ENCODE data around the gene THAP3.
"Not testable (repeated sequence)": the region's sequence is repeated elsewhere in the genome, so short reads cannot be mapped to it uniquely, and the experiment has no call there.

The THAP3 gene

DNA sequence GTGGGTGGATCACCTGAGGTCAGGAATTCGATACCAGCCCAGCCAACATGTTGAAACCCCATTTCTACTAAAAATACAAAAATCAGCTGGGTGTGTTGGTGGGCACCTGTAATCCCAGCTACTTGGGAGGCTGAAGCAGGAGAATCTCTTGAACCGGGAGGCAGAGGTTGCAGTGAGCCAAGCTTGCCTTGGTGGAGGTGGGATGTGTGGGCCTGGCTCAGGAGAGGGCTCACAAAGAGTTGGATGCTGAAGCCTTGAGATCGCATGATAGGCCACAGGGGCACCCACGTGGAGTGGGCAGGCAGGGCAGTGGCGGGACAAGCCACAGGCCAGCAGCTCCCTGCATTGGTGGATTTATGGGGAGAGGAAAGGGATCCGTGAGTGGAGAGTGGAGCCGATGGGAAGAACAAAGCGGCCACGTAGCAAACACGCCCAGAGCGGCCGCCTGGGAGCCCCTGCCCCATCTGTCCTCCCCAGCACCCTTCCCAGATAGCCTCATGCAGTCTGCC, 4.4 kb downstream of the THAP3 start:
- DNase-seq (ENCODE audit: insufficient read length, low spot score) (no peak), FAIRE-seq (no peak)
- no peak for TF ChIP-seq POLR2A (IDR thresholded peaks at IDR 0.05; ENCODE audit: low read depth, low read length)

DNA sequence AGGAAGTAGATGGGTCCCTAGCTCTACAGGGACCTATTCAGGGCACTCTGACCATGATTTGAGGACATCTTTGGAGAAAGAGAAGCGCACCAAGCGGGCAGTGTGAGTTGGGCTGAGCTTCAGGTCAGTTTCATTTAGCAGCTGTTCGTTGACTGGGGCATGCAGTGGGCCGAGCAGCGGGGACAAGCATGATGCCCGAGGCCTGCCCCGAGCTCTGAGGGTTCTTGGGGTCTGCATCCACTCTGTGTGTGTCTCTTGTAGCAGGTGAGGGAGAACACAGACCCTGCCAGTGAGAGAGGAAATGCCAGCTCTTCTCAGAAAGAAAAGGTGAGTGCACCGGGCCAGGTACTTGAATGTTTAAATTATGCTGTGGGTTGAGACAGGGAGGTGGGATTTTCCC, 5.4 kb downstream of the THAP3 start:
- TF ChIP-seq POLR2A (IDR thresholded peaks at IDR 0.05; ENCODE audit: low read depth, low read length) = no peak
- DNase-seq (ENCODE audit: insufficient read length, low spot score) (no peak), FAIRE-seq (no peak)

DNA sequence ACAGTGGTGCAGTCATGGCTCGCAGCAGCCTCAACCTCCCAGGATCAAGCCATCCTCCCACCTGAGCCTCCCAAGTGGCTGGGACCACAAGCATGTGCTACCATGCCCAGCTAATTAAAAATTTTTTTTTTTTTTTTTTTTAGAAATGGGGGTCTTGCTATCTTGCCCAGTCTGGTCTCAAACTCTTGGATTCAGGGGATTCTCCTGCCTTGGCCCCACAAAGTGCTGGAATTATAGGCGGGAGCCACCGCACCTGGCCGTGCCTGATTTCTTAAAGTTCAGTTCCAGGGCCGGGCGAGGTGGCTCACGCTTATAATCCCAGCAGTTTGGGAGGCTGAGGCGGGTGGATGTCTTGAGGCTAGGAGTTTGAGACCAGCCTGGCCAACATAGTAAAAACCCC, 6.4 kb downstream of the THAP3 start:
- no peak for FAIRE-seq
- no peak for DNase-seq (ENCODE audit: insufficient read length, low spot score)
- no peak for TF ChIP-seq POLR2A (IDR thresholded peaks at IDR 0.05; ENCODE audit: low read depth, low read length)

DNA sequence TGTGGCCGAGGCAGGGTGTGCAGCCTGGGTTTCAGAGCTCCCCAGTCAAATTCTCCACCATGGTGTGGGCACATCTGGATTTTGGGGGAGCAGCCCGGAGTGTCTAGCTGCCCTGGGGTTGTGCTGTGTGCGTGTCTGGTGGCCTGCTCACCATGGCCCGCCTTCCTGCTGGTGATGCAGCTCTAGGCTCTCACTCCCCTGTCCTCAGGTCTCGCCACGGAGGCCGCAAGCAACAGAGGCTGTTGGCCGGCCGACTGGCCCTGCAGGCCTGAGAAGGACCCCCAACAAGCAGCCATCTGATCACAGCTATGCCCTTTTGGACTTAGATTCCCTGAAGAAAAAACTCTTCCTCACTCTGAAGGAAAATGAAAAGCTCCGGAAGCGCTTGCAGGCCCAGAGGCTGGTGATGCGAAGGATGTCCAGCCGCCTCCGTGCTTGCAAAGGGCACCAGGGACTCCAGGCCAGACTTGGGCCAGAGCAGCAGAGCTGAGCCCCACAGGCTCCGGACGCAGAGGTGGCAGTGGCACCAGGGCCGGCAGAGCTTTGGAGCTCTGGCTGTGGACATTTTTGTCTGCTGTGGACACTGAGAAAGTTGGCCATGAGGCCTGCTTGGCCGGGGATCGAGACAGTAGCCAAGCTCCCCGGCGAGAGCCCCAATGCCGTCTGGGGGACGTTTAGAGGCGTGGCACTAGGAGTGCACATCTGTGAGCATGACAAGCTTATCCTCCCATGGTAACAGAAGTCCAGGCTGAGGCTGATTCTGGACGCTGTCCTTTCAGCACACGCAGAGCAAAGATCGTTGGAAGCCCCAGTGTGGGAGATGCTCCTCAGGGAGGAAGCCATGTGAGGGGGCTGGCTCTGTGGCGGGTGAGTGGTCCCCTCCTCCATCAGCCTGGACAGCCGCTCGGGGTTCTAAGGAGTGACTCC, 8.2 kb downstream of the THAP3 start:
- DNase-seq (ENCODE audit: insufficient read length, low spot score) = no peak
- TF ChIP-seq POLR2A (IDR thresholded peaks at IDR 0.05; ENCODE audit: low read depth, low read length) = no peak
- FAIRE-seq = no peak

DNA sequence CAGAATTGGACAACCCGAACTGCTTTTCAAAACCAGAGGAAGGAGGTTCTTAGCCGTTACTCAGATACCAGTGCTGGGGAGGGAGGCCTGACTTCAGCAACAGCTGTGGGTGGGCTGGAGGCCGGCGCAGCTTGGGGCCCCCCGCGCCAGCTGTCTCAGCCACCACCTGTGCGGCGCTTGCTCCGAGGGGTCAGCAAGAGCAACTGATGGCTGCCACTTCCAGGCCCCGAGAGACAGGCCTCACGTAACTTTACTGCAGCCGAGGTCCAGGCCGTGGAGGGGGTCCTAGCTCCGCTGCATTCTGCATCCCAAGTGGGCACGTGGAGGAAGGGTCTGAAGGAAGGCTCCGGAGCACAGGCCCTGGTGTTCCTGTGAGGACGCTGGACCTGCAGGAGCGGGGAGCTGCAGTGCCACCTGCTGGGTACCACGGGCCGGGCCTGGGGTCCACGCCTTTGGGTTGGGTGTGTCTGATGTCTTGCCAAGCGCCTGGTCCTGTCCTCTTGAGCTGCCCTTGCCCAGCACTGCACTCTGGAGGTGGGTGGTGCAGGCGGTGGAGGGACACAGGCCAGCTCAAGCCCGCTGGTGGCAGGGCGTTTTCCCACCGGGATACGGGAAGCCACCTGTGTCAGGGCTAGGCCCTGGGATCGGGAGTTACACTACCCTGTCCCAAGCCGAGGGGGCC, 9.8 kb downstream of the THAP3 start:
- FAIRE-seq (no peak), DNase-seq (ENCODE audit: insufficient read length, low spot score) (no peak)
- no peak for TF ChIP-seq POLR2A (IDR thresholded peaks at IDR 0.05; ENCODE audit: low read depth, low read length)

DNA sequence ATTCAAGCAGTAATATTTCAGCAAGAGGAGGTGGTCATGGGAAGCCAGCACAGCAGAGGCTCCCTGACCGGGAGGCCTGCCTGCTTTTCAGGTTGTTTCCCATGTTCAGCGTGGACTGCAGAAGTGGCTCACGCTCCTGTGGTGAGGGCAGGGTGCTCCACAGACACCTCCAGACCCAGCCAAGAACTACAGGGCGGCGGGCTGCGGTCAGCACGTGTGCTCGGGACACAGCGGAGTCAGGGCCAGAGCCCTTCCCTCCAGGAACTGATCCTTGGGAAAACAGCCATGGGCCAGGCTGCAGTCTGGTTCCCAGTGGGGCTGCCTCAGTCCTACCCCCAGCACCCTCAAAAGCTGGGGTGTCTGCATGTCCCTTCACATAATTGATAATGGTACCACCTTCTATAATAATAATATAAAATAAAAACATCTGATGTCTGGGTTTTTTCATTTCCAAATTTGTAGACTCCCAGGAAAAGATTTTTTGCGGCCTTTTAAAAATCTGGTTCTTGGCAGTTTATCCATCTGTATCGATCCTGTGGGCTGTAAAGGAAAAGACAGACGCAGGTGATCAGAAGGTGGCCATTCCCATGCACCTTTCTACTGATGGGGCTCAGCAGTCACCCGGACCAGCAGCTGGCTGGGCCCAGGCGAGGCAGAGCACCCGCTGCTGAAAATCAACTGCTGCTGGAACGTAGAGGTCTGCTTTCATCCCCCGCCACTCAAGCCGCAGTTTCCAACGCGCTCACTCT, 10.7 kb downstream of the THAP3 start:
- FAIRE-seq = no peak
- no peak for TF ChIP-seq POLR2A (IDR thresholded peaks at IDR 0.05; ENCODE audit: low read depth, low read length)
- no peak for DNase-seq (ENCODE audit: insufficient read length, low spot score)

DNA sequence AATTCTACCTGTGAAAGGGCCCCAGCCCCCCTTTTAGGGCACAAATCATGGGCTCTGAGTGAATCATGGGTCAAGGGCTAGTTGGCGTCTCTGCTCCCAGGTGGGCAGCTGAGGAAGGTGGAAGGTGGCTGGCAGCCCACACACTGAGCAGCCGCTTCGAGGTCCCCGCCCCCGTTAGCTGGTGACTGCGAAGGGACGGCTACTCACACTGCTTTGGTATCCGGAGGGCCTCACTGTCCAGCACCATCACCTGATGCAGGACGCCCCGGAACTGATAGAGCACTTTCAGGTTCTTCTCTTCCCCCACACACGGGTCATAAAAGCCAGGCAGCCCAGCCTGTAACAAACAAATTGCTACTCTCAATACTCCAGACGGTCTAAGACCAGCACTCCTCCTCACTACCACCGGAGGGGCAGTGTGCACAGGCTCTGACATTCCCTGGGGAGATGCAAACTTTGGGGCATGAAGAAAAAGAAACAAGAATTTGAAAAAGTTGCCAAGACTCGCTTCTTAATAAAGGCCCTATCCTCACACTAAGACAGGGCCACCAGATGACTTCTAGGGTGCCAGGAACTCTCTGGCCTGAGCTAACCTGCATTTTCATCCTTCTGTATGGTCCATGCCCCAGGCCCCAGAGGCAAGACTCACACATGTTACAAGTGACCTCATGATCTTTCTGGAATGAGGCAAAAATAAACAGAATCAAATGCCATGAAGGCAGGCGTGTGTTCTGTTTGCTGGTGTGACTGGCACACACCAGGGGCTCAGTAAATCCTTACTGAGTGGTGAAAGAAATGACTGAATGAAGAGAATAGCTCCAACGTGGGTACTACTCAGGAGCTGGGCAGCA, 11.5 kb downstream of the THAP3 start:
- DNase-seq (ENCODE audit: insufficient read length, low spot score) (no peak), FAIRE-seq (no peak)
- TF ChIP-seq POLR2A (IDR thresholded peaks at IDR 0.05; ENCODE audit: low read depth, low read length) = no peak

DNA sequence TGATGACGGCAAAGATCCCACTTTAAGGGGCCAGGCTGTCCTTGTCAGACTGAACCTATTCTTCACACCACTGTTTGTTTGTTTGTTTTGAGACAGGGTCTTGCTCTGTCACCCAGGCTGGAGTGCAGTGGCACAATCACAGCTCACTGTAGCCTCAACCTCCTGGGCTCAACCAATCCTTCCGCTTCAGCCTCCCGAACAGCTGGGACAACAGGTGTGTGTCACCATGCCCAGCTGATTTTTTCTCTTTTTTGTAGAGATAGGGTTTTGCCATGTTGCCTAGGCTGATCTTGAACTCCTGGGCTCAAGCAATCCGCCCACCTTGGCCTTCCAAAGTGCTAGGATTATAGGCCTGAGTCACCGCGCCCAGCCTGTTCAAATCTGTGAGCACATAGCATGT, 12.1 kb downstream of the THAP3 start:
- DNase-seq (ENCODE audit: insufficient read length, low spot score); FAIRE-seq: not testable (repeated sequence)

DNA sequence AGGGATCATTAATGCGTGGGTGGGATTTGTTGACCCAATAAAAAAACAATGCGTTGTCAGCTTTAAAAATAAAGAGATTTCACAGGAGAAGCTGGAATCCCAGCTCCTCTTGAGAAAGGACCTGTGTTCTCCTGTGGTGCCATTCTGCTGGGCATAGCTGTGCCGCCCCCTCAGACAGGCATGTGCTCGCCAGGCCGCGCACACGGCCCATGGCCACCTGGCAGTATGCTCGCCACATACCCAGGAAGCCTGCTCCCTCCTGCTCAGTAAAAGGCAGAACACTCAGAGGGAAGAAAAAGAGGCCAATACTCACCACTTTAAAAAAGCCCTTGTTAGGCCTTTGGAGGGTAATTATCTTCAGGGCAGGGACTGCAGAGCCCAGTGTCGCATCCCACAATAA, 13.1 kb downstream of the THAP3 start:
- no peak for FAIRE-seq
- no peak for TF ChIP-seq POLR2A (IDR thresholded peaks at IDR 0.05; ENCODE audit: low read depth, low read length)
- DNase-seq (ENCODE audit: insufficient read length, low spot score) = no peak

DNA sequence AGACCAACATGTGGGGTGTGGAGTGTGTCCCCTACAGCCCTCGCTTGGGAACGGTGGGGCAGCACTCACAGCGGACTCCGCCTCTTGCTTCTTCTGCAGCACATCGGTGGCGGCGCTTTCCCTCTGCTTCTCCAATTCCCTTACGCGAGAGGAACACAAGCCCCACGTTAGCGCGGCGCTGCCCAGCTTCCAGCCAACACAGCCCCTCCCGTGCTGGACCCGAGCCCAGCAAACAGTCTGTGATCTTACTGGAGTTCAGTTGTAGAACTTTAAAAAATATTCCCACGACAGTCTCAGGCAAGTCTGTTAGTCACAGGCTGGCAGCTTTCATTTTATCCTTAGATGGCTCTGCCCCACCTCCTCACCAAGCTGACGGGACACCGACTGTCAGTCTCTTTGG, 13.6 kb downstream of the THAP3 start:
- DNase-seq (ENCODE audit: insufficient read length, low spot score) (no peak), FAIRE-seq (no peak)
- TF ChIP-seq POLR2A (IDR thresholded peaks at IDR 0.05; ENCODE audit: low read depth, low read length) = no peak

DNA sequence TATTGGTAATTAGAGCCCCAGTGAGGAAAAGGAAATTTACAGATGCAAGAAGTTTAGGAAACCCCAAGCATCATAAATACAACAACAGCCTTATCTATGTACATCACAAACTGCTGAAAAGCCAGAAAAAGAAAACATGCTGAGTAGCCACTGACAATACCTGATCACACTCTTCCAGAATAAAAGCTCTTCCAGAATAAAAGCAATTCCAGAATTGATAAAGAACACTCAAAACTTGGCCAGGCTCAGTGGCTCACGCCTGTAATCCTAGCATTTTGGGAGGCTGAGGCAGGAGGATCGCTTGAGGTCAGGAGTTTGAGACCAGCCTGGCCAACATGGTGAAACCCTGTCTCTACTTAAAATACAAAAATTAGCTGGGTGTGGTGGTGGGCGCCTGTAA, 16.2 kb downstream of the THAP3 start:
- FAIRE-seq; DNase-seq (ENCODE audit: insufficient read length, low spot score): not testable (repeated sequence)

DNA sequence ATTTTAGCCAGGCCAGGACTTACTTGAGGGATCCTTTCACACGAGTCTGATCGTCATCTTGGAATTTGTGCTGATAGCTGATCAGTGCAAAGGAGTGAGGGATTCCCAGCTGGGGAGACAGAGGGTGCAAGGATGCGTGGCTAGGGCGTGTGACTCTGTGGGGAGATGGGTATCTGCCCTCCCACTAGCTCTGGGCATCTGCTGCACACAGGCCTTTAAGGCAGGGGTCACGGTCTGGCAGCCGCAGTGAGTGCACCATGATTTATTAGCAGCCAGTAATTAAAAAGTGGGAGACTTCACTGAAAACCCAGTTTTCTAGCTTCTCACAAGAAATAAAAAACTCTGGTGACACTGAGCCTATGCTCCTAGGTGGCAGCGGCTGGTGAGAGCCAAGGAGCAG, 20.4 kb downstream of the THAP3 start:
- TF ChIP-seq POLR2A (IDR thresholded peaks at IDR 0.05; ENCODE audit: low read depth, low read length) = no peak
- FAIRE-seq (no peak), DNase-seq (ENCODE audit: insufficient read length, low spot score) (no peak)

DNA sequence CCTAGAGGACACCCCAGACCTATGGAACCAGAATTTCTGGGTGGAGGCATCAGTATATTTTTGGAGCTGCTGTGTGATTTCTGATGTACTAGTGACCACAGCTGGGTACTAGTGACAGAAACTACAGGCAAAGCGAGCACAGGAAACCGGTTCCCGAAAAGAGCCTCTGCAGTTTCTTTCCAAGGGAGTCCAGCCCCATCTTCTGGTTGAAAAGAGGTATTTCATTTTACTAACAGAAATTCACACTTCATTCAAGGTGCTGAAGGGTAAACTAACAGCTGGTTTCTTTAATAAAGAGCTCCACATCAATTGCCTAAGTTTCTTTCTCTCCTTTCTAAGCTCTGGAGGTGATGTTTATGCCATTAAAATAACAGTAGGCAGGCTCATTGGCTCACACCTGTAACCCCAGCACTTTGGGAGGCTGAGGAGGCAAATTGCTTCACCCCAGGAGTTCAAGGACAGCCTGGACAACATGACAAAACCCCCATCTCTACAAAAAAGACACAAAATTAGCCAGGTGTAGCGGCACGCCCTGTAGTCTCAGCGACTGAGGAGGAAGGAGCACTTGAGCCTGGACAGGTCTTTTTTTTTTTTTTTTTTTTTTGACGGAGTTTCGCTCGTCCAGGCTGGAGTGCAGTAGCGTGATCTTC, 22.0 kb downstream of the THAP3 start:
- no peak for FAIRE-seq
- TF ChIP-seq POLR2A (IDR thresholded peaks at IDR 0.05; ENCODE audit: low read depth, low read length) = no peak
- DNase-seq (ENCODE audit: insufficient read length, low spot score) = peak; percentile 25
